Activated naive CD4-positive, alpha-beta T cell (primary cell): Measurements from ENCODE around the gene VWA3B.
"Not testable (repeated sequence)": the region's sequence is repeated elsewhere in the genome, so short reads cannot be mapped to it uniquely, and the experiment has no call there.

Experiments
- DNase-seq, 4 experiments: peaks; one replicate each; lab custom pipeline; 2025; lab: John Stamatoyannopoulos, UW

The VWA3B gene

DNA sequence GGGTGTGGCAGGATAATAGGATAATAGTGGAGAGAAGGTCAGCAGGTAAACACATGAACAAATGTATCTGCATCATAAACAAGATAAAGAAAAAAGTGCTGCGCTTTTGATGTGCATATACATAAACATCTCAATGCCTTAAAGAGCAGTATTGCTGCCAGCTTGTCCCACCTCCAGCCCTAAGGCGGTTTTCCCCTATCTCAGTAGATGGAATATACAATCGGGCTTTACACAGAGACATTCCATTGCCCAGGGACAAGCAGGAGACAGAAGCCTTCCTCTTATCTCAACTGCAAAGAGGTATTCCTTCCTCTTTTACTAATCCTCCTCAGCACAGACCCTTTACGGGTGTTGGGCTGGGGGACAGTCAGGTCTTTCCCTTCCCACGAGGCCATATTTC lies 43.1 kb downstream of the VWA3B start:
- not testable (repeated sequence) for DNase-seq

DNA sequence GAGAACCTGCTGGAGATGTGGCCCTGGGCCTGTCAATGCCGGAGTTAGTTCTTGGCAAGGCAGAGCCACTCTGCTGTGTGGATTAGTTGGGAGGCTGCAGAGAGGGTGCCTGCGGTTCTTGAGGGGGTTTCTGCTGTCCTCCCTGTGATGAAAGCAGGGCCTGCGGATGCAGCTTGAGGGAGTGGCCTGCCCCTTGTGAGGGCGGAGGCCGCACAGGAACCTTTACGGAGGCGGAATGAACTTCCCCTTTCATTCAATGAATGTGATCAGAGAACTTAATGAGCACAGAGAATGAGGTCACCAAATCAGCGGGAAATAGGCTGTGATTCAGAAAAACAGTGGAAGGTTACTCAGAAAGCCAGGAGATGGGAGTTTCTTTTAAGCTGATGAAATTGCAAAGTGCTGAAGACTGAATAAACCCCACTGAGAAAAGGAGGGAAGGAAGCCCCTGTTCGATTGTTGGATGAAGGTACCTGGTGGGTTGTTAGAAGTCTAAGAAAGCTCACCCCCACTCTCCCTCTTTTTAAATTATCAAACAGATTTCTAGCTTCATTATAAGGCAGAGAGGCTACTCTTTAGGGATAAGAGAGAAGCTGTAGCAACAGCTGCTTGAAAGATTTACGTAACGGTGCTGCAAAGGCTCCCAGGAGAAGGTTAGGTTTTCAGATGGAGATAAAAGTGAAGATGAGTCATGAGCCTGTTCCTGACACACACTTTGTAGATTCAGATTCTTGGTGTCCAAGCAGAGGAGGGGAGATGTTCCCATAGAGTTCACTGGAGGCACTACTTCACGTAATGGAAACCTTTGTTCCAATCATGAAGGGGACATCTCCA lies 47.4 kb downstream of the VWA3B start:
- DNase-seq = no peak

DNA sequence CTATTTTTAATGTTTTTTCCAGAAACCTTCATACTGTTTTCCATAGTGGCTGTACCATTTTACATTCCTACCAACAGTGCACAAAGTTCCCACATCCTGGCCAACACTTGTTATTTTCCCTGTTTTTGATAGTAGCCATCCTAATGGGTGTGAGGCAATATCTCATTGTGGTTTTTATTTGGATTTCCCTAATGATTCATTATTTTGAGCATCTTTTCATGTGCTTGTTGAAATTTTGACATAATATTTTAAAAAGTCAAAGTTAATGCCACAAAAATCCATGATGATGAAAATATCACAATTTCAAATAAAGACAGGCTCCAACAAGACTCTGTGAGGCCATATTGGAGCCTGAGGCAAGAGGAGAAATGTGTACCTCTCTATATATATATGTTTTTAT lies 50.2 kb downstream of the VWA3B start:
- no peak for DNase-seq

DNA sequence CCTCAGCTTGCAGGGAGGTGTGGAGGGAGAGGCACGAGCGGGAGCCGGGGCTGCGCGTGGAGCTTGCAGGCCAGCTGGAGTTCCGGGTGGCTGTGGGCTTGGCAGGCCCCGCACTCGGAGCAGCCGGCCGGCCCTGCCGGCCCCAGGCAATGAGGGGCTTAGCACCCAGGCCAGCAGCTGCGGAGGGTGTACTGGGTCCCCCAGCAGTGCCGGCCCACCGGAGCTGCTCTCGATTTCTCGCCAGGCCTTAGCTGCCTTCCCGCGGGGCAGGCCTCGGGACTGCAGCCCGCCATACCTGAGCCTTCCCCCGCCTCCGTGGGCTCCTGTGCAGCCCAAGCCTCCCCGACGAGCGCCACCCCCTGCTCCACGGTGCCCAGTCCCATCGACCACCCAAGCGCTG lies 52.0 kb downstream of the VWA3B start:
- not testable (repeated sequence) for DNase-seq

DNA sequence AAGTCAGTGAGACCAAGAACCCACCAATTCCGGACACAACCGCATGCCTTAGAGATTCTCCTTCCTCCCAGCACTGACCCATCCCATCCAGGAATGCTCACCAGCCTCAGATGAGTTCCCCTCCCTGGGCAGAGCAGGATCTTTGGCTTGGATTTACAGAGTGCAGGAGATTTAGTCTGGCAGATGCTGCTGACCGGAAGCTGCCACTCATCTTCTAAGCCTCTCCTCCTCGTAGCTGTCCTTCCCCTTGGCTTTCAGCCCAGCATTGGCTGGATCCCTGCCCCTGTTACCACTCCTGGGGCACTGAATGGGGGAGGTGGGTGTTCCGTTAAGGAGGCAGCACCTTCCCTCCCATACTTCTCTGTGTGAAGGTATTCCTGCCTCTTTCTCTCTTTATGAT lies 53.2 kb downstream of the VWA3B start:
- DNase-seq = no peak

DNA sequence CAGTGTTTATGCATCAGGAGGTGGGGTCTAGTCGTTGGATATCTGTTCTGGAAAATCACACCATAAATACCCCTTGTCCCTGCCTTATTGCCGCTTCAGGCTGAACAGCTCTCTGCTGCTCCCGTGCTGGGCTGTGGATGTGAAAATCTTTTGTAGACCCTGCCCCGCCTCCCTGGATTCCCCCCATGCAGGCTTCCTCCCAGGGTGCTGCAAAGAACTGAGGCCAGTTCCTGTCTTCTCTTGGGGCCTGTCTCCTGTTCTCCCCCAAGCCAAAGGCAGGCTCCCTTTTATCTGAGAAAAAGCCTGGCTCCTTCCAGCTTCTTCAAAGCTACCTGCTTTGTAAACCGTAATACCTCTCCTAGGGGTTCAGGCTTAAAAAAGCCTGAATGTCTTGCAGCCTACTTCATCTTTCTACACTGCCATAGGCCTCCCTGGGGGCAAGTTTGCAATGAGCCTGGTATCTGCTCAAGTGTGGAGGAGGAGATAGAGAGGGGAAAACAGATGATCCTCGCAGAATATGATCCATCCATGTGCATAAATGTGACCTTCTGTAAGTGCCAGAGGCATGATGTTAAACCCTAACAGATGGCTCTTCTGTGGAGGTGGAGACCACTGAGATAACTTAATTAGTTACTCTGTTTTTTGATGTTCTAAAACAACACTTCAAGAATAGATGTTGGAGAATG lies 55.3 kb downstream of the VWA3B start:
- DNase-seq = no peak

DNA sequence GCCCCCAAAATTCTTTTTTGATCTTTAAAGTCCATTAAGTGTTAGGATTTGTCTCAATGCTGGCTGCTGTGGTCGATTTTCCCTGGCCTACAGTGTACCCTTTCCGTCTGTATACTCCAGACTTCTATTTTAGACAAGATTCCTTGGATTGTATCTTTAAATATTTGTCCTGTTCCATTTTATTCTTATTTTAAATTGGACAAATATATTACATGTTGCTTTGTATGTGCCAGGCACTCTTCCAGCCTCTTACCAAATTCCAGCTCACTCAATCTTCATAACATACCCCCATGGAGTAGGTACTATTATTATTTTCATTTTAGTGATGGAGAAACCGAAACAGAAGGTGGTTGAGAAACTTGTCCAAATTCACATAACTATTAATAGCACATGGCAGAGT lies 58.1 kb downstream of the VWA3B start:
- DNase-seq = no peak

DNA sequence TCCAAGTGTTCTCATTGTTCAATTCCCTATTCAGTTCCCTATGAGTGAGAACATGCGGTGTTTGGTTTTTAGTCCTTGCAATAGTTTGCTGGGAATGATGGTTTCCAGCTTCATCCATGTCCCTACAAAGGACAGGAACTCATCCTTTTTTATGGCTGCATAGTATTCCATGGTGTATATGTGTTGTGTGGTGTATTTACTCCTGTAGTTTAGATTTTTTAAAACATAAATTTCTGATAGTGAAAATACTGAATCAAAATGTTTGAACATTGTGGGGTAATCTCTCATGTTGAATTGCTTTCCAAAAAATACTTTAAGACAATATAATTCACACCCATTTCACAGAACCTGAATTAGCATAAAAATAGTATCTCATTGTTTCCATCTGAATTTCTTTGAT lies 60.9 kb downstream of the VWA3B start:
- not testable (repeated sequence) for DNase-seq

DNA sequence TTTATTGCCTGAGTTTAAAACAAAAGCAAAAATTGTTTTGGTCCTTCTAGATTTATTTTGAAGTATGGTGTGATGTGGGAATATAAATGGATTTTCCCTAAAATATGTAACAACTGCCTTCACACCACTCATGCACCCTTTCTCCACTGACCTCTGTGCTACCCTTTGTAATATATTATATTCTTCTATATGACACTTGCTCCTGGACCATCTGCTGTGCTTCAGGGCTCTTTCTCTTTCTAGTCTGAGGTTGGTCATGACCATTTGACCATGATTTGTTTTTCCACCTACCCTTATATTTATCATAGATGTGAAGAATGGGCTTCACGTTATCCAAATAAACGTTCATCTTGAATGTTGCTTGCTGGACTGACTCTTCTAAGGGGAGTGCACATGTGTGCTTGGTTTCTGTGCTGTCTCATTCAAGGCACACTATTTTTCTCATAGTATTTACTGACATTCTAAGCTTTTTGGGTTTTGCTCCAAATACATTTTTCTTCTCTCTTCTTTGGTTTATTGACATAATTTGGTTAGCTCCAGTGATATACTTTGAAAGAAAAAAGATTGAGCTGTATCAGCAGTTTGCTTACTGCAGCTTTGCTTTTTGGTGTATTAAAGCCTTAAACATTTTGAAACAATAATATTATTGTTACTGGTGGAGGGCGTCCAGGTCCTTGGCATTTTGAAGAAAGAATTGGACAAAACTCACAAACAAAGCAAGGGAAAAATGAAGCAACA lies 61.8 kb downstream of the VWA3B start:
- no peak for DNase-seq

DNA sequence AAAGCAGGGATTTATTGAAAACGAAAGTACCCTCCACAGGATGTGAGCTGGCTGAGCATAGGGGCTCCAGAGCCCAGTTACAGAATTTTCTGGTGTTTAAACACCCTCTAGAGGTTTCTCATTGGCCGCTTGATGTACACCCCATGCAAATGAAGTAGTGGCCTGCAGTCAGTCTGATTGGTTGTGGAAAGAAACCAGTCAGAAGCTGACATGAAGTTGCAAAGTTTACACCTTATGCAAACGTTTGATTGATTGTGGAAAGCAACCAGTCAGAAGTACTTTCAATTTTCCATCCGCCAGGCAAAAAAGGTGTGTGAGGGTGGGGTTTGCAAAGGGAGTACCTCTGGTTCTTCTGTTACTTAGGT lies 62.3 kb downstream of the VWA3B start:
- DNase-seq = no peak

DNA sequence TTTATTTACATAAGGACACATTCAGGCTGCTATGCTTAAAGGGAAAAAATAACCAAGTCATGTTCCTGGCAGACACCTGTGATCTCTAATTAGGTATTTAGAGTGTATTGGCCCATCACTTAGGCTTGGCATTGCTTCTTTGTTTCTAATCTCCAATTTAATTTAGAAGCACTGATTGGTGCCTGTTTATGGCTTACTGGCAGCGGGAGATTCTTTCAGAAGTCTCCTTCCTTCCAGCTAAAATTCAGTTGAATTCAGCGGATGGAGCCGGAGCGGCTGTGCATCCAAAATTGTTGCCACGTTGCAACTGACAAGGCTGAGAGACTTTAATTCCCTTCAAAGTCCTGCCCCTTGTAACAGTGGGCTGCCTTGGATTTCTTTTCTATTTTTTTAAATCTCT lies 66.5 kb downstream of the VWA3B start:
- no peak for DNase-seq

DNA sequence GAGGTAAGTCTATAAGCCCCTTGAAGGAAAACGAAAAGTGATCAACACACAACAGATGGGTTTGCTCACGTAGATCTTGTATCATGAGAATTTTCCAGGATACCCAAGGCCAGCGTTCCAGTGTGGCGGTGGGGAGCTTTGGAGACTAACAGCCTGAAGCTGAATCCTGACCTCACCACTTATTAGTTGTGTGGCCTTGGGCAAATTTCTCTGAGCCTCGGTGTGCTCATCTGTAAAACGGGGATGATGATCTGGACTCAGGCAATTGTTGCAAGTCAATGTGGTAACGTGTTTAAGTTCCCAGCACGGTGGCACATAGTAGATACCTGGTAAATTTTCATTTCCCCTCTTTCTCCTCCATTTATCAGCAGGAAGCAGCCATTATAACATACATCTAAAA lies 68.3 kb downstream of the VWA3B start:
- DNase-seq = no peak

DNA sequence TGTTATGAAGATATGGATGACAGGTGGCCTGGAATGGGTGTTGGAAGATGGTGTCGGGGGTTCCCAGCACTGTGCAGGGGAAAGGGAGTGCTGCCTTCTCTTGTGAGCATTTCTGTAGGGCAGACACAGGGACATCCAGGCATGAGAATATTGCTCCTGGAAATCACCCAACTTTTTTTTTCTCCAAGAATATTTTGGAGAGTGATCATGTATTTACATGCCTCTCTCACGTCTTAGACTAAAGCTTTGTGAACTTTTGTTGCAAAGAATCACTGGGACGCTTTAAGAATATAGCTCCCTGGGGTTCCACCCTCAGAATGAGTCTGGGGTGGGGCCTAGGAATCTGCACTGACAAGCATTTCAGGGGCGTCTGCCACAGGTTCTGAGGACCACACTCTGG lies 68.7 kb downstream of the VWA3B start:
- DNase-seq = no peak

DNA sequence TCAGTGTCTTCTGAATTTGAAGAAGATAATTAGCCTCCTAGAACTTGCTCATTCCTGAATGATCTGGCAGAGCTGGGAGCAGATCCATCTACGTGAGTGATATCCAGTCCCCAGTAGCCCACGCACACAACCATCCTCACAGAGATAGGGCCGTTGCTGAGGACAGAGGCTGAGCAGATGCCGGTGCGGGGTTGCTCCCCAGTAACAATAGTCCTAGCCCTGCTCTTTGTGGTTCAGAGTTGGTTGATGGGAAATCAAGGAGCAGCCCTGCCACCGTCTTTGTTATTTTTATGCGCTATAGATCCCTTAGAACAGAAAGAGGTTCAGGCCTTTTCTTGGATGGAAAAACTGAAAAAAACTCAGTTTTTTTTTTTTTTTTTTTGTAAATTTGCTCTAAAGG lies 69.3 kb downstream of the VWA3B start:
- no peak for DNase-seq

DNA sequence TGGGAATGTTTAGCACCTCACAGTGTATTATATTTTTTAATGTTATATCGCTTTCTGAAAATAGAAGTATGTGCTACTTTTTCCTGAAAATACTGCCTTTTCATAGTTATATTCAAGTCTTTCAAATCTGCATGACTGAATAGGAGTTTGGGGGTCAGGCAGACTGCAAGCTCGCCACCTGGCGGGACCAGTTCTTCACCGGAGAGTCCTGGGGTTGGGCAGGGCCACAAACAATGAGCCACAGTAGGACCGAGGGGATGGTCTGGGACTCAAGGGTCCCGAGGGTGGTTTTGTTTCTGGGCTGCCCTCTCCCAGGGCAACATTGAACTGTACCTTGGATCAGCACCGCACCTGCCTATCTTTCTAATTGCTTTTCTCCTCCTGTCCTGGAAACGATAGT lies 70.6 kb downstream of the VWA3B start:
- DNase-seq = no peak

DNA sequence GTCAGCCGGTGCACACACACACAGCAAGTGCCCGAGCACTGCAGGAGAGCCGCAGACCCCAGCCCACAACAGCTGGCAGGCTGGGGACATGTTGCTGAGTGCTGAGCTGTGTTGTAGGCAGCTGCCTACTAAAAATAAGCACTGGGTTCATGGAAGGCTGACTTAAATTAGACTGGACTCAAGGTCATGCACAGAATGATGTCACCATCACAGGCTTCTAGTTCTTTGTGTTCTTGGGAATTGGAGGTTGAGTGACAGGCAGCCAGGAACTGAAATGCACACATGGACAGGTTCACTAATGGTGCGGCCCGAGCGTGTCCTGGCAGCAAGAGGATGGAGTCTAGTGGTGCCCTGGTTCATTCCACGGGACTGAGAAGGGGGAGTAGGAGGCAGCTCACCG lies 71.3 kb downstream of the VWA3B start:
- no peak for DNase-seq

DNA sequence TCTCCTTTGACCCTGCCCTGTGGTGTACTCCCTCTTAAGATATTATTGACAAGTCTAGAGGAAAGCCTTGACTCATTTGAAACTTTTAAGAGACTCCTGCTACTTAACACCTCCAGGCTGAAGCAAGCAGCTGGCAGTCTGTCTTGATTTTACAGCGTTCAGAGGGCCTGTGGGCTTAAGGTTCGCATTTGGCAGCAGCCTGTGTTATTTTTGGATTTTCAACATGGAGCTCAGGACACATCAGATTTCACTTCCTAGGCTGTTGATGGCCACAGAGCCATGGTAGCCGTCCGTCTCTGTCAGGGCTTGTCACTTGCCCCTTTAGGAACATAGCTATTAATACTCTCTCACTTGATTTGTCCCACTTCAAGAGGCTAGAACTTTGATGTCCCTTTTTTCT lies 73.6 kb downstream of the VWA3B start:
- no peak for DNase-seq

DNA sequence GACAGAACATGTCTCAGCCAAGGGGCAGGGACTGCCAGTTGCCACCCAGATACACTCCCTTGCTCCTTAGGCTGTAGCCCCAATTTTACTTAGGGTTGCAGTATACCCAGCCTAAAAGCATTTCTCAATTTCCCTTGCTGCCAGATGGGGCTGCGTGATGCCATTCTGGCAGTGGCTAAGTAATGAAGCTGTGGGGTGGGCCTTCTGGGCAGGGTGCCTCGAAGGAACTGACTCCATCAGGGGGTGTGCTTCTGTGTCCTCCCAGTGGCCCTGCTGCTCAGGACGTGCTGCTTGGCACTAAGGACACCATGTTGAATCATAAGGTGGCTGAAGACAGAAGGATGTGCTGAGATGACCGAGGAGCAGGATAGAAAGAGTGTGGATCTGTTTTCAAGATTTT lies 74.2 kb downstream of the VWA3B start:
- DNase-seq = no peak

DNA sequence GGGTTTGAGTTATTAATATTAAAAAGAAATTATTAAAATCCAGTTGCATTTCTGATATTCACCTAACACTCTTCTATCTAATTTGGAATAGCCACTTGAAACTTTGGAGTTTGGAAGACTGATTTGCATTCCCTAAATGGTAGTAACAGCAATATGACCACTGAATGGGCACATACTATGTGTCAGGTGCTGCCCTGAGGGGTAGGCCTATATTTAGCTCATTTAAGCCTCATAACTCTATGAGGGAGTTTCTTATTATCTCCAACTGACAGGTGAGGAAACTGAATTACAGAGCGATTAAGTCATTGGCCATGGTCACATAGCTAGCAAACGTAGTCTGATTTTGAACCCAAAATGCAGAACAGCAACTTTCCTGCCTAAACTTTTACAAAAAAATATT lies 77.3 kb downstream of the VWA3B start:
- DNase-seq = no peak

DNA sequence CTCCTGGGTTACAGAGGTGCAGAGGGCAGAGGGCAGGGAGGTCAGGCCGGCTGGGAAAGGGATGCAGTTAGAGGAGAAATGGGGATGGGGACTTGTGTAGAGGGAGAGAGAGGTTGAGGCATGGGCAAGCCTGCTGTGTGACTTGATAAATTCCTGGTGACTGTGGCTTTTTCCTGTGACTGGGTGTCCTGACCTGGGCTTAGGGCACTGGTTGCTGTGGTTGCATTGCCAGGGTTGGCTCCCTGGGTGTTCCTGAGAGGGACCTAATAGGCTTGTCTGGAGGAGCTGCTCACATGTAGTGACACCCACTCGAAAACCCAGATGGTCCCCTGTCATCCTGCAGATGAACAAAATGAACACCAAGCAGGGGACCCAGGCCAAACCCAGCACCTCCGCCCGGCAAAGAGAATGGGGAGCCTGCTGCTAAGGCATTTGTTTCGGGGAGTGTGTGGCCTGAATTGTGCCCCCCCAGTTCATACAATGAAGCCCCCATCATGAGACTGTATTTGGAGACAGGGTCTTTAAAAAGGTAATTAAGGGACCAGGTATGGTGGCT lies 78.6 kb downstream of the VWA3B start:
- DNase-seq = no peak

DNA sequence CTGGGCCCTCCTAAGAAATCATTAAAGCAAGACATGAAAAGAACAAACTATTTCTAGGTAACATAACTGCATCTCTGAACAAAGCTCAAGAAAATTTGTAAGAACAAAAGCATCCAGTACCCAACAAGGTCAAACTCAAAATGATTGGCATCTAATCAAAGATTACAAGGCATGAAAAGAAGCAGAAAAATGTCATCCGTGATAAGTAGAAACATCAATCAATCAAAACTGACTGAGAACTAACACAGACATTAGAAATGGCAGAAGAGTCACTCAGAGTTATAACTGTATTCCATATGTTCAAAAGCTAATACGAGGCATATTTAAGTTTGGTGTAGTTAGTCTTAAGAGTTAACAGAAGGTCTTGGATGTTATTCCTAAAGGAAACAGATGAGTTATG lies 80.9 kb downstream of the VWA3B start:
- no peak for DNase-seq

DNA sequence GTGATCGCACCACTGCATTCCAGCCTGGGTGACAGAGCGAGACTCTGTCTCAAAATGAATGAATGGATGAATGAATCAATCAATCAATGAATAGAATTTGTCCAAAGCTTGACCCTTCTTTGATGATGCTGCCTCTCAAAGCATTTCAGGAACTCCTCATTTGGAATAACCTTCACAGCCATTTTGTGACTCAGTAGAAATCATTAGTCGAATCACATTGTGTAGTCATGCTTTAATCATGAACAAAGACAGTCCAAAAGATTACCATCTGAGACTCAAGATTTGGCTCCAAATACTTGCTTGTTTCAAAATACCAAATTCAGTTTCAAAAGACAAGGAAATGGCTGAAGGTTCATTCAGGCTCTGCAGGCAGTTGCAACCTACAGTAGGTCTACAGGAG lies 83.1 kb downstream of the VWA3B start:
- DNase-seq = no peak
